Activated effector memory CD4-positive, alpha-beta T cell treated with Interleukin-2 at 50 U/mL for 16 hours (primary cell): Measurements from ENCODE around the gene STX3.

Experiments used
- DNase-seq: peaks from one replicate; pipeline ENCODE4 v3.0.0-alpha.2; 2020

STX3 gene

DNA sequence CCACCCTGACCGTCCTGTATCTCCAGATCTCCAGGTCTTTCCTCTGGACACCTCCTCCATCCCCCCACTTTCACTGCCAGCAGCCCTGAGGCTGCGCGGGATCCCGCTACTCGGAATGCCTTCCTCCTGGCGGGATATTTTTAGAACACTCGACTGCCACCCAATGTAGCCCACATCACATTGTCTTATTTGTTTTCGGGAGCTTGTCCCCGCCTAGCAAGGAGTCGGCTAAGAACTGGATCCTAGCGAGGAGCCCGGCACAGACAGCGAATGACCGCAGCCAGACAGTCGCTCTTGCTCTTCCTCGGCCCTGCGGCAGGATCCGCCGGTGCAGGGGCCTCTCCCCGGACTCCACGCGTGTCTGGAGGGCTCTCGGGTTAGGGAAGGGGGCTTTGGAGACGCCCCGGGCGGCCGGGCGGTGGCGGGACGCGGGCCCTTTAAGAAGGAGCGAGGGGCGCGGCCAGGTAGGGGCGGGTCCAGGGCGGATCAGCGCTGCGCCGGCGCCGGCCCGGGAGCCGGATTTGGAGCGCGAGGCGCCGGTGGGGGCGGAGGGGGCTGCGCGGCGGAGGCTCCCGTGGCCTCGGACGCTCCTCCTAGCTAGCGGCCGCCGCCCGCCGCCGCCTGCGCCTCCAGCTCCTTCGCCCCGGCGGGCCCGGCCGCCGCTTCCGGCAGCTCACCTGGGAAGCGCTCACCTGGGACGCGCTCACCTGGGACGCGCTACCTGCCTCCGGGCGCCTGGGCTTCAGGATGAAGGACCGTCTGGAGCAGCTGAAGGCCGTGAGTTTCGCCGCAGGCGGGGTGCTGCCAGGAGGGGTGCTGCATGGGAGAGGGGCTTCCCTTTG is at the start of gene STX3:
STX3 (plus strand) TSS at position 518 of the 842 bp plus-strand sequence; CDS start at position 748, 230 bp downstream.
- DNase-seq, result peak; percentile 65

- no peak for DNase-seq
Measured at GRCh38 chr11:59706518-59707285, 48.5 kb upstream of the STX3 start.

GRCh38 chr11:59707371-59707770 is 47.8 kb upstream of the STX3 start:
- no peak for DNase-seq

DNA sequence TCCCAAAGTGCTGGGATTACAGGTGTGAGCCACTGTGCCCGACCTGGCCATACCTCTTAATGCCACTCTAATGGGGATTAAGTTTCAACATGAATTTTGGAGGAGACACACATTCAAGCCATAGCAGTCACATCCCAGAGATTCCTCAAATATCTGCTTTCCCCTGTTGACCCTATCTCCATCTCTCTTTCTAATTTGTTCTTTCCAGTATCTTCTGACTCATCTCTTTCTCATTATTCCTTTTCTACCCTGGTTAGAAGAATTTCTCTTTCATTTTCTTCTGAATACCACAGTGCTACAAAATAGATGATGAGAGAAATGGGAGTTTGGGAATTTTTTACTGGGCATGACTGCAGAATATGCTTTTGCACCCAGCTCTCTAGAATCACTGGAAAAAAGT is 46.6 kb upstream of the STX3 start:
- no peak for DNase-seq

GRCh38 chr11:59710136-59710847 is 44.9 kb upstream of the STX3 start:
- DNase-seq, result no peak

DNA sequence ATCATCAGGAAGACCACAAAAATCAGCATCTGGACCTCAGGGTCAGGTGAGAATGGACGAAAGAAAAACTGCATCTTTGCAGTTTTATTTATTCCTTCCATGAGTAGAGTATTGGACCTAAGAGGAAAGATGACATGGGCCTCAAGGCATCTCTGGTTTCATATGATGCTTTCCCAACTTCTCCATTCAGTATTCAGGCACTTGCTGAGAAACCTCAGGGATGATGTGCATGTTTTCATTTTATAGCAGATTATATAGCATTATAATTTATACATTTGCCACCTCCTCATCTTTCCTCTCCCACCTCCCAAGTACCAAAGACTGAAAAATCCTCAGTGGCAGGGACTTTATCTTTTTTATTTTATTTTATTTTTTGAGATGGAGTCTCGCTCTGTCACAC is 41.4 kb upstream of the STX3 start, which contains the start of gene OR10V1:
OR10V1 (minus strand) TSS at position 101 of the 400 bp plus-strand sequence; CDS start at position 101, 0 bp downstream.
- DNase-seq, result no peak

GRCh38 chr11:59716051-59716450 is 39.1 kb upstream of the STX3 start:
- no peak for DNase-seq

DNA sequence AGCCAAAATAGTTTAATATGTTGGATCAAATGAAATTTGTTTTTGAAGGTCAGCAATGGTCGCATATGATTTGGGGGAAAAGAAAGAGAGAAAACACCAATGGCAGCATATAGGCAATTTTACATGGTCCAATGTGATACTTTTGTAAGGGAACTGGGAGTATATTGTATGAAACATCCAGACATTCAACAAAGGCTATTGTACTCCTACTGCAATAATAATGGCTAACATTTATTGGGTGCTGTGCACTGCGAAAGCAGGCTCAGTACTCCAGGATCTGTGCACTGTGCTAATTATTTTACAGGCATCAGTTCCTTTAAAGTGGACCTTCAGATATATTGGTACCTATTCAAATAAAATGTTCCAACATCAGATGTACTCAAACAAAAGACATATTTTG is 35.6 kb upstream of the STX3 start:
- no peak for DNase-seq

DNA sequence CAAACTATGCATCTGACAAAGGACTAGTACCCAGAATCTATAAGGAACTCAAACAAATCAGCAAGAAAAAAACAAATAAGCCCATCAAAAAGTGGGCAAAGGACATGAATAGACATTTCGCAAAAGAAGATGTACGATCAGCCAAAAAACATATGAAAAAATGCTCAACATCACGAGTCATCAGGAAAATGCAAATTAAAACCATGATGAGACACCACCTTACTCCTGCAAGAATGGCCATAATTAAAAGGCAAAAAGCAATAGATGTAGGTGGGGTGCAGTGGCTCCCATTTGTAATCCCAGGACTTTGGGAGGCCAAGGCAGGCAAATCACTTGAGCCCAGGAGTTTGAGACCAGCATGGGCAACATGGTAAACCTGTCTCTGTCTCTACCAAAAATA is 31.1 kb upstream of the STX3 start:
- no peak for DNase-seq

GRCh38 chr11:59727426-59727825 is 27.8 kb upstream of the STX3 start:
- DNase-seq, result no peak

GRCh38 chr11:59728154-59728553 is 27.0 kb upstream of the STX3 start:
- no peak for DNase-seq

GRCh38 chr11:59728913-59729312 is 26.3 kb upstream of the STX3 start:
- no peak for DNase-seq

GRCh38 chr11:59729834-59730233 is 25.3 kb upstream of the STX3 start:
- no peak for DNase-seq

GRCh38 chr11:59730896-59731565 is 24.1 kb upstream of the STX3 start:
- DNase-seq, result no peak

GRCh38 chr11:59746111-59746510 is 9.1 kb upstream of the STX3 start:
- no peak for DNase-seq

DNA sequence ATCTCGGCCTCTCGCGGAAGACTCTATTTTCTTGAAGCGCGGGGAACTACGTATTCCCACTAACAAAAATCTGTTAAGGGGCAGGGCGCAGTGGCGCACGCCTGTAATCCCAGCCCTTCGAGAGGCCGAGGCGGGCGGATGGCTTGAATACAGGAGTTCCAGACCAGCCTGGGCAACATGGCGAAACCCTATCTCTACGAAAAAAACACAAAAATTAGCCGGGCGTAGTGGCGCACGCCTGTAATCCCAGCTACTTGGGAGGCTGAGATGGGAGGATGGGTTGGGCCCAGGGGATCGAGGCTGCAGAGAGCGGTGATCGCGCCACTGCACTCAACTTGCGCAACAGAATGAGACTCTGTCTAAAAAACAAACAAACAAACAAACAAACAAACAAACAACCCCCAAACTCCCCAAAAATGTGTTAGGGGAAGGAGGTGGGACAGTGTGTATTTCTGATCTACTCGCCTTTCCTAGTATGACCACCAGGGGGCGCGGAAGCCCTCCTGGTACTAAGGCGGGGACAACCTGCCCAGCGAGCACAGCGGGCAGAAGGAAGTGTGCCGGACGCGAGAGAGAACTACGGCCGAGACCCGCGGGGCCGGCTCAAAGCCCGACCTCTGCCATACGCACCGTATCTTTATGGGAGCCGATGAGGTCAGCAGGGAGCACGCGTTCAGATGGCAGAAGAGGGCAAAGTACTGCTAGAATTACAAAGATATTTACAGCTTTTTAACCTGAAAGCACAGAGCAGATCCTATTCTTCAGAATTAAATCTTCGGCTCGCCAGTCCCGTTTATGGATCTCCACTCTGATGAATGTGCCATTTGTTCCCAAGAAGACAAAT is 1.3 kb upstream of the STX3 start:
- peak; percentile 68 for DNase-seq

GRCh38 chr11:59754494-59754858 is 700 bp upstream of the STX3 start:
- DNase-seq, result peak; percentile 12

GRCh38 chr11:59755701-59756557 is 753 bp downstream of the STX3 start:
- peak; percentile 48 for DNase-seq

- no peak for DNase-seq
Measured at GRCh38 chr11:59756558-59756840, 1.3 kb downstream of the STX3 start.

- no peak for DNase-seq
Measured at GRCh38 chr11:59756845-59757244, 1.7 kb downstream of the STX3 start.

GRCh38 chr11:59758401-59759037 is 3.3 kb downstream of the STX3 start:
- no peak for DNase-seq
